KMS-11 (cell line): ENCODE measurements around the gene WNT6.

Experiments
- H2AFZ ChIP-seq: fragments of 200-600 bp; sonication (generic); 2 replicates; pipeline ENCODE4 v1.6.1; 2016; ENCODE audit warnings: antibody characterized with exemption, mixed run types, low read depth
- H3K27ac ChIP-seq: fragments of 200-600 bp; sonication (generic); 2 replicates; pipeline ENCODE4 v1.6.1; 2016; ENCODE audit warnings: mild to moderate bottlenecking, mixed run types
- H3K27me3 ChIP-seq: fragments of 200-600 bp; sonication (generic); 2 replicates; pipeline ENCODE4 v1.6.1; 2017; ENCODE audit warnings: mild to moderate bottlenecking, low read depth, mixed run types, moderate library complexity; ENCODE audit not compliant: insufficient read depth
- H3K36me3 ChIP-seq: fragments of 200-600 bp; sonication (generic); 2 replicates; pipeline ENCODE4 v1.6.1; 2017; ENCODE audit warnings: mild to moderate bottlenecking, mixed run types; ENCODE audit not compliant: insufficient read depth
- H3K4me1 ChIP-seq: fragments of 200-600 bp; sonication (generic); 2 replicates; pipeline ENCODE4 v1.6.1; 2016; ENCODE audit warnings: mild to moderate bottlenecking, low read depth, mixed run types; ENCODE audit not compliant: poor library complexity, severe bottlenecking
- H3K4me2 ChIP-seq: fragments of 200-600 bp; sonication (generic); 2 replicates; pipeline ENCODE4 v1.7.0; 2016; ENCODE audit warnings: mild to moderate bottlenecking, mixed run types
- H3K4me3 ChIP-seq: fragments of 200-600 bp; sonication (generic); IDR thresholded peaks from 2 replicates; pipeline ENCODE4 v1.6.1; 2017; ENCODE audit warnings: low read depth, low read length, mixed read lengths; ENCODE audit not compliant: insufficient read depth
- H3K79me2 ChIP-seq: fragments of 200-600 bp; sonication (generic); 2 replicates; pipeline ENCODE4 v1.6.1; 2016; ENCODE audit warnings: low read depth, mixed run types; ENCODE audit not compliant: insufficient read depth
- H3K9ac ChIP-seq: fragments of 200-600 bp; sonication (generic); 2 replicates; pipeline ENCODE4 v1.6.1; 2016; ENCODE audit warnings: mild to moderate bottlenecking, mixed run types
- H4K20me1 ChIP-seq: fragments of 200-600 bp; sonication (generic); 2 replicates; pipeline ENCODE4 v1.6.1; 2016; ENCODE audit warnings: mild to moderate bottlenecking, mixed run types; ENCODE audit not compliant: insufficient read depth
- TF ChIP-seq, protein P1 (sequence below): fragments of 200-600 bp; sonication (generic); conservative IDR thresholded peaks from 2 replicates; pipeline ENCODE4 v1.6.1; 2017; ENCODE audit warnings: low read depth, mild to moderate bottlenecking, antibody characterized with exemption, low read length, moderate library complexity, mixed read lengths

WNT6 gene

GRCh38 chr2:218885981-218886947 lies 26.7 kb downstream of the WNT6 start:
- Histone ChIP-seq H3K79me2 (peaks cover 35% of the 10 kb centered on the region), H3K4me2 (peak overlapping the region; percentile 88), H3K36me3 (no peaks in the 10 kb centered on the region), H3K27ac (peak overlapping the region; percentile 54), H2AFZ (no peak overlapping the region), H3K4me3 (no peak overlapping the region), H3K9ac (no peak overlapping the region; the same call in 1 of the 2 replicates), H3K4me1 (peaks cover 84% of the 10 kb centered on the region), H3K27me3 (no peaks in the 10 kb centered on the region), H4K20me1 (no peaks in the 10 kb centered on the region)
- TF ChIP-seq, protein P1, sequence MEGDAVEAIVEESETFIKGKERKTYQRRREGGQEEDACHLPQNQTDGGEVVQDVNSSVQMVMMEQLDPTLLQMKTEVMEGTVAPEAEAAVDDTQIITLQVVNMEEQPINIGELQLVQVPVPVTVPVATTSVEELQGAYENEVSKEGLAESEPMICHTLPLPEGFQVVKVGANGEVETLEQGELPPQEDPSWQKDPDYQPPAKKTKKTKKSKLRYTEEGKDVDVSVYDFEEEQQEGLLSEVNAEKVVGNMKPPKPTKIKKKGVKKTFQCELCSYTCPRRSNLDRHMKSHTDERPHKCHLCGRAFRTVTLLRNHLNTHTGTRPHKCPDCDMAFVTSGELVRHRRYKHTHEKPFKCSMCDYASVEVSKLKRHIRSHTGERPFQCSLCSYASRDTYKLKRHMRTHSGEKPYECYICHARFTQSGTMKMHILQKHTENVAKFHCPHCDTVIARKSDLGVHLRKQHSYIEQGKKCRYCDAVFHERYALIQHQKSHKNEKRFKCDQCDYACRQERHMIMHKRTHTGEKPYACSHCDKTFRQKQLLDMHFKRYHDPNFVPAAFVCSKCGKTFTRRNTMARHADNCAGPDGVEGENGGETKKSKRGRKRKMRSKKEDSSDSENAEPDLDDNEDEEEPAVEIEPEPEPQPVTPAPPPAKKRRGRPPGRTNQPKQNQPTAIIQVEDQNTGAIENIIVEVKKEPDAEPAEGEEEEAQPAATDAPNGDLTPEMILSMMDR: no peak

DNA sequence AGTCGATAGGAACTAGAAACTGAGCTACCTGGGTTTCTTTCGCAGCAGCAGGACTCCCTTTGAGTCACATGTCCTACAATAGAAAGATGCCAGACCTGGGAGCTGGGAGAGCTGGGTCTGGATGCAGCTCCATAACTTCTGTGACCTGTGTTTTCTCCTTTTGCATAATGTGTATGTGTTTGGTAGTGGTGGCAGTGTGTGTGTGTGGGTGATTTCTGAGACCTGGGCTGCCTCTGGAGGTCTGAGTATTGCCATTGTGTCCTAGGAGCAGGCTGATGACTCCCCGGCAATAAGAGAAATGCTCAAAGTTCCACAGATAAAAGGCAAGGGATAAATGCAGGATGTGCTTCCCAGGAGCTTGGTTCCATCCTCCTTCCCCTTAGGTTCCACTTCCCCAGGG lies 27.5 kb downstream of the WNT6 start:
- no peaks in the 10 kb centered on the region for H3K36me3 ChIP-seq
- H3K4me2 ChIP-seq: peak overlapping the region; percentile 69
- no peak overlapping the region for H3K4me3 ChIP-seq
- H2AFZ ChIP-seq: no peak overlapping the region
- H3K27ac ChIP-seq: peak overlapping the region; percentile 54
- H3K79me2 ChIP-seq: peaks cover 27% of the 10 kb centered on the region; the same call in 1 of the 2 replicates
- H3K9ac ChIP-seq: peak overlapping the region; percentile 5; the same call in 1 of the 2 replicates
- H4K20me1 ChIP-seq: no peaks in the 10 kb centered on the region
- TF ChIP-seq, protein P1: no peak
- H3K4me1 ChIP-seq: peaks cover 86% of the 10 kb centered on the region
- no peaks in the 10 kb centered on the region for H3K27me3 ChIP-seq

DNA sequence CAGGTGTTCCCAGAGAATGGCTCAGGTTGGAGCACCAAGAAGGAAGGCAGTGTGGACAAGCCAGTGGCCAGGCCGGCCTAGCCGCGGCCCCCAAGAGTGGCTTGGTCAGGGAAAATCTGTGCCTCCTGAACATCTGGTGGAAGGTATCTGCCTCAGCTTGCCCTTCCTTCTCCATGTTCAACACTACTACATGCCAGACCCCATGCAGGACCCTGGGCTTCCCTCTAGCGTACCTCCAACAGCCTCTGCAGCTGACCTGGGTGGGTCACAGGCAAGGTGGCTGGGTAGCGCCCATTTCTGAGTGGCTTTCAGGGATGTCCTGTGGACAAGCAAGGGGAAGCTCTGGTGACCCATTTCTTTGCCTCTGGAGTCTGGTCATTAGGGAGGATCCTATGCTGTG lies 28.7 kb downstream of the WNT6 start:
- peaks cover 85% of the 10 kb centered on the region for H3K4me1 ChIP-seq

DNA sequence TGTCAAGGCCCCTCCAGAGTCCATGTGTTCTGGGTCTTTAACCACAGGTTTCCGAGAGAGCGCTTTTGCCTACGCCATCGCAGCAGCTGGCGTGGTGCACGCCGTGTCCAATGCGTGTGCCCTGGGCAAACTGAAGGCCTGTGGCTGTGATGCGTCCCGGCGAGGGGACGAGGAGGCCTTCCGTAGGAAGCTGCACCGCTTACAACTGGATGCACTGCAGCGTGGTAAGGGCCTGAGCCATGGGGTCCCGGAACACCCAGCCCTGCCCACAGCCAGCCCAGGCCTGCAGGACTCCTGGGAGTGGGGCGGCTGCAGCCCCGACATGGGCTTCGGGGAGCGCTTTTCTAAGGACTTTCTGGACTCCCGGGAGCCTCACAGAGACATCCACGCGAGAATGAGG lies 30.3 kb downstream of the WNT6 start:
- no peak overlapping the region for H3K27ac ChIP-seq
- no peaks in the 10 kb centered on the region for H3K36me3 ChIP-seq
- H4K20me1 ChIP-seq: no peaks in the 10 kb centered on the region
- H3K79me2 ChIP-seq: peaks cover 25% of the 10 kb centered on the region; the same call in 1 of the 2 replicates
- no peak overlapping the region for H3K4me2 ChIP-seq
- H3K27me3 ChIP-seq: no peaks in the 10 kb centered on the region
- no peak overlapping the region for H2AFZ ChIP-seq
- no peak overlapping the region for H3K9ac ChIP-seq
- peaks cover 91% of the 10 kb centered on the region for H3K4me1 ChIP-seq
- no peak overlapping the region for H3K4me3 ChIP-seq
- TF ChIP-seq, protein P1: no peak

More for the DNA sequence above, 28.7 kb downstream of the WNT6 start:
- Histone ChIP-seq H3K27me3 (no peaks in the 10 kb centered on the region), H3K4me3 (no peak overlapping the region), H3K79me2 (peaks cover 16% of the 10 kb centered on the region; the same call in 1 of the 2 replicates), H2AFZ (no peak overlapping the region), H3K27ac (no peak overlapping the region; the same call in 1 of the 2 replicates), H3K4me2 (no peak overlapping the region; the same call in 1 of the 2 replicates), H4K20me1 (no peaks in the 10 kb centered on the region), H3K36me3 (no peaks in the 10 kb centered on the region), H3K9ac (no peak overlapping the region)
- TF ChIP-seq, protein P1: no peak
